RPMI7951 (cell line): ENCODE measurements around the gene ANAPC15. TPM values are rescaled to one million over a fixed set of nuclear protein-coding genes. Genes with fewer than 3 reads are reported as not detected.

Source experiments
- total RNA-seq: library from RNA; depleted of rRNA; stranded (reverse); fragments of >200 nt; shearing (Covaris generic); gene quantifications from 2 replicates; pipeline ENCODE4 v1.2.3, GENCODE V29; 2014; rRNA removed

ANAPC15 gene
- total RNA-seq, 1 experiment from 2014 or later = 78.1 TPM

Other genes starting within 250 kb of the ANAPC15 start
- gene DEFB131B, start 234.2 kb downstream of the ANAPC15 start, total RNA-seq = not detected in 2 replicates
- gene XNDC1N, start 184.1 kb downstream of the ANAPC15 start, total RNA-seq = 6.3 and 6.8 TPM in 2 replicates
- gene RNF121, start 183.6 kb downstream of the ANAPC15 start, total RNA-seq = 22.4 and 27.2 TPM in 2 replicates
- 0.59 and 1.9 TPM in 2 replicates for gene IL18BP, start 113.8 kb downstream of the ANAPC15 start, total RNA-seq
- gene NUMA1, start 32.2 kb downstream of the ANAPC15 start, total RNA-seq = 109 and 130 TPM in 2 replicates
- 12.0 and 12.2 TPM in 2 replicates for gene LRRC51, start 31.8 kb downstream of the ANAPC15 start, total RNA-seq
- gene LAMTOR1, start 9.4 kb downstream of the ANAPC15 start, total RNA-seq = 97.3 and 111 TPM in 2 replicates
- gene TOMT, start 6.8 kb downstream of the ANAPC15 start, total RNA-seq = not detected in 2 replicates
- gene FOLR3, start 23.0 kb upstream of the ANAPC15 start, total RNA-seq = not detected in 2 replicates
- gene FOLR1, start 79.4 kb upstream of the ANAPC15 start, total RNA-seq = 0.10 TPM in 1 of 2 replicates, not detected in the other
- gene FOLR2, start 104.1 kb upstream of the ANAPC15 start, total RNA-seq = not detected in 2 replicates
- 25.7 and 29.4 TPM in 2 replicates for gene INPPL1, start 112.1 kb upstream of the ANAPC15 start, total RNA-seq
- not detected in 2 replicates for gene PHOX2A, start 131.5 kb upstream of the ANAPC15 start, total RNA-seq